K562 (cell line): ENCODE results near the gene MAU2. TPM values are rescaled to one million over a fixed set of nuclear protein-coding genes. Genes with fewer than 3 reads are reported as not detected.

Source experiments
- ESRRA ChIP-seq: fragments of 450-650 bp; IDR thresholded peaks from 2 replicates; pipeline ENCODE4 v1.6.1; 2014; ENCODE audit warnings: low read depth, mild to moderate bottlenecking, moderate library complexity, borderline replicate concordance
- LARP7 ChIP-seq: fragments of 450-650 bp; IDR thresholded peaks from 2 replicates; pipeline ENCODE4 v1.6.1; 2016
- MIER1 ChIP-seq: fragments of 450-650 bp; IDR thresholded peaks from 2 replicates; pipeline ENCODE4 v1.6.1; 2016; ENCODE audit warnings: antibody characterized with exemption, mild to moderate bottlenecking, low read depth
- NBN ChIP-seq: fragments of 450-650 bp; IDR thresholded peaks from 2 replicates; pipeline ENCODE4 v1.6.1; 2016; ENCODE audit warnings: low read depth, mild to moderate bottlenecking
- NR4A1 ChIP-seq, 2 experiments: fragments of 250-450 bp in 1 of 2; fragments of 450-650 bp in 1 of 2; sonication (Bioruptor Pico) in 1 of 2; IDR thresholded peaks; 2 replicates each; pipeline versions ENCODE4 v1.4.0 to v1.6.1; 2016 to 2020; ENCODE audit warnings: mild to moderate bottlenecking in 2 of 2, missing compliant biosample characterization in 1 of 2, missing genetic modification characterization in 1 of 2, moderate library complexity in 1 of 2
- ZNF212 ChIP-seq: fragments of 450-650 bp; formaldehyde crosslinking; IDR thresholded peaks from 2 replicates; pipeline ENCODE4 v1.4.0; 2020; ENCODE audit warnings: mild to moderate bottlenecking
- ZNF717 ChIP-seq: fragments of 250-450 bp; sonication (Bioruptor Pico); IDR thresholded peaks from 2 replicates; pipeline ENCODE4 v1.5.0; 2021
- polyA plus RNA-seq, 8 experiments: library from polyadenylated mRNA; depleted of rRNA in 4 of 8; stranded (reverse) in 5 of 8; unstranded in 3 of 8; fragments of >200 nt; fragmentation: Nextera tagmentation in 2 of 8; fragmentation: Illumina TruSeq in 1 of 8; extraction: Ambion mirVana in 2 of 8; extraction: Trizol in 1 of 8; gene quantifications; 2 replicates each; pipeline versions ENCODE4 v1.2.1 to v1.2.3, GENCODE V29; 2011 to 2014; ENCODE audit warnings: inconsistent platforms in 1 of 8, missing spikeins in 1 of 8
- total RNA-seq, 7 experiments: library from RNA; depleted of rRNA in 6 of 7; stranded (reverse); fragments of >200 nt in 6 of 7; fragmentation: Illumina TruSeq in 2 of 7; extraction: Trizol in 2 of 7; gene quantifications; 2 replicates each; pipeline versions ENCODE4 v1.2.1 to v1.2.3, GENCODE V29; 2011 to 2021; ENCODE audit warnings: low replicate concordance in 1 of 7
- TF ChIP-seq, protein P1 (sequence below): sonication (generic); formaldehyde crosslinking; IDR thresholded peaks from 2 replicates; pipeline ENCODE4 v1.8.1; 2022; ENCODE audit warnings: missing genetic modification reagents
- TF ChIP-seq, protein P2 (sequence below), 2 experiments: fragments of 450-650 bp; IDR thresholded peaks; 2 replicates each; pipeline ENCODE4 v1.6.1; 2016; ENCODE audit warnings: mild to moderate bottlenecking in 2 of 2, borderline replicate concordance in 1 of 2, low read depth in 1 of 2, moderate library complexity in 1 of 2
- TF ChIP-seq, protein P3 (sequence below): sonication (generic); formaldehyde crosslinking; IDR thresholded peaks from 2 replicates; pipeline ENCODE4 v1.8.1; 2023; ENCODE audit warnings: mild to moderate bottlenecking, missing genetic modification reagents

The MAU2 gene
- total and polyA plus RNA-seq, 9 of the 15 experiments (the other 6 are each of a cell fraction or from before 2014, with no cell fraction given): 1.2 to 48.1 (median 19.4) TPM

DNA sequence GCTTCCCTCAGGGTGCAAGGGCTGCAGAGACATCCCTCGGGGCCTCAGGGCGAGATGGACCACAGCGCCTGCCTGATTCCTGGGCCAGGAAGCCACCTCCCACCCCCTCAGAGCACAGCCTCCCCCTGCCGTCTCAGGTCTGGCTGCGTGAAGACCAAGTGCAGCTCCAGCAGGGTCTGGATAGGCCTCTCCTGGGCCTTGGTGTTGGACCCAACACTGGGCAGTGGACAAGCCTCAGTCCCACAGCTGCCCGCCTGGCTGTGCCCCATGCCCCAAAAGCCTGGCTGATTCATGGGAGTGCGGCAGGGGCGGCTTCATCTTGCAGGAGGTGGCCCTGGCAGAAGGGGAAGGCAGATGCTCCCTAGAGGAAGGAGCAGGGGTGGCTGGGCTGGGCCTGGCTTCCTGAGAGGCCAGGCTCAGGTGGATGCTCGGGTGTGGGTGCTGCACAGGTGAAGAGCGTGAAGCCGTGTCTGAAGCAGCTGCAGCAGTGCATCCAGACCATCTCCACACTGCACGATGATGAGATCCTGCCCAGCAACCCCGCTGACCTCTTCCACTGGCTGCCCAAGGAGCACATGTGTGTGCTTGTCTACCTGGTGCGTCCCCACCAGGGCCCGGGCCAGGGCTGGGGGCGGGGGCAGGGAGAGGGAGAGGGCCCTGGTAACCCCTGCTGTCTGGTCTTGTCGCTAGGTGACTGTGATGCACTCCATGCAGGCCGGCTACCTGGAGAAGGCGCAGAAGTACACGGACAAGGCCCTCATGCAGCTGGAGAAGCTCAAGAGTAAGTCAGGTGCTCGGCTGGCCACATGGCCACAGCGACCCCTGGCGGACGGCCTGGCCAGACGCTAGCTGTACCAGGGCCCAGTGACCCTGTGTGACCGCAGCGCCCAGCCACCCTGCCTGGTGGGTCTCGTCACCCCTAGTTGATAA, 21.7 kb downstream of the MAU2 start (continued):
- TF ChIP-seq, protein P1, sequence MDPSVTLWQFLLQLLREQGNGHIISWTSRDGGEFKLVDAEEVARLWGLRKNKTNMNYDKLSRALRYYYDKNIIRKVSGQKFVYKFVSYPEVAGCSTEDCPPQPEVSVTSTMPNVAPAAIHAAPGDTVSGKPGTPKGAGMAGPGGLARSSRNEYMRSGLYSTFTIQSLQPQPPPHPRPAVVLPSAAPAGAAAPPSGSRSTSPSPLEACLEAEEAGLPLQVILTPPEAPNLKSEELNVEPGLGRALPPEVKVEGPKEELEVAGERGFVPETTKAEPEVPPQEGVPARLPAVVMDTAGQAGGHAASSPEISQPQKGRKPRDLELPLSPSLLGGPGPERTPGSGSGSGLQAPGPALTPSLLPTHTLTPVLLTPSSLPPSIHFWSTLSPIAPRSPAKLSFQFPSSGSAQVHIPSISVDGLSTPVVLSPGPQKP (CRISPR knock-in tag): no peak
- TF ChIP-seq NR4A1 (CRISPR knock-in tag; IDR thresholded peaks at IDR 0.05) (no peak), NR4A1 (tag; IDR thresholded peaks at IDR 0.05) (no peak), LARP7 (no peak), ZNF717 (CRISPR knock-in tag) (no peak), ZNF212 (CRISPR knock-in tag) (no peak), NBN (no peak), MIER1 (no peak), ESRRA (0 out of 2 replicates have a peak, but pooled peaks have one; percentile 14)
- TF ChIP-seq, protein P2, sequence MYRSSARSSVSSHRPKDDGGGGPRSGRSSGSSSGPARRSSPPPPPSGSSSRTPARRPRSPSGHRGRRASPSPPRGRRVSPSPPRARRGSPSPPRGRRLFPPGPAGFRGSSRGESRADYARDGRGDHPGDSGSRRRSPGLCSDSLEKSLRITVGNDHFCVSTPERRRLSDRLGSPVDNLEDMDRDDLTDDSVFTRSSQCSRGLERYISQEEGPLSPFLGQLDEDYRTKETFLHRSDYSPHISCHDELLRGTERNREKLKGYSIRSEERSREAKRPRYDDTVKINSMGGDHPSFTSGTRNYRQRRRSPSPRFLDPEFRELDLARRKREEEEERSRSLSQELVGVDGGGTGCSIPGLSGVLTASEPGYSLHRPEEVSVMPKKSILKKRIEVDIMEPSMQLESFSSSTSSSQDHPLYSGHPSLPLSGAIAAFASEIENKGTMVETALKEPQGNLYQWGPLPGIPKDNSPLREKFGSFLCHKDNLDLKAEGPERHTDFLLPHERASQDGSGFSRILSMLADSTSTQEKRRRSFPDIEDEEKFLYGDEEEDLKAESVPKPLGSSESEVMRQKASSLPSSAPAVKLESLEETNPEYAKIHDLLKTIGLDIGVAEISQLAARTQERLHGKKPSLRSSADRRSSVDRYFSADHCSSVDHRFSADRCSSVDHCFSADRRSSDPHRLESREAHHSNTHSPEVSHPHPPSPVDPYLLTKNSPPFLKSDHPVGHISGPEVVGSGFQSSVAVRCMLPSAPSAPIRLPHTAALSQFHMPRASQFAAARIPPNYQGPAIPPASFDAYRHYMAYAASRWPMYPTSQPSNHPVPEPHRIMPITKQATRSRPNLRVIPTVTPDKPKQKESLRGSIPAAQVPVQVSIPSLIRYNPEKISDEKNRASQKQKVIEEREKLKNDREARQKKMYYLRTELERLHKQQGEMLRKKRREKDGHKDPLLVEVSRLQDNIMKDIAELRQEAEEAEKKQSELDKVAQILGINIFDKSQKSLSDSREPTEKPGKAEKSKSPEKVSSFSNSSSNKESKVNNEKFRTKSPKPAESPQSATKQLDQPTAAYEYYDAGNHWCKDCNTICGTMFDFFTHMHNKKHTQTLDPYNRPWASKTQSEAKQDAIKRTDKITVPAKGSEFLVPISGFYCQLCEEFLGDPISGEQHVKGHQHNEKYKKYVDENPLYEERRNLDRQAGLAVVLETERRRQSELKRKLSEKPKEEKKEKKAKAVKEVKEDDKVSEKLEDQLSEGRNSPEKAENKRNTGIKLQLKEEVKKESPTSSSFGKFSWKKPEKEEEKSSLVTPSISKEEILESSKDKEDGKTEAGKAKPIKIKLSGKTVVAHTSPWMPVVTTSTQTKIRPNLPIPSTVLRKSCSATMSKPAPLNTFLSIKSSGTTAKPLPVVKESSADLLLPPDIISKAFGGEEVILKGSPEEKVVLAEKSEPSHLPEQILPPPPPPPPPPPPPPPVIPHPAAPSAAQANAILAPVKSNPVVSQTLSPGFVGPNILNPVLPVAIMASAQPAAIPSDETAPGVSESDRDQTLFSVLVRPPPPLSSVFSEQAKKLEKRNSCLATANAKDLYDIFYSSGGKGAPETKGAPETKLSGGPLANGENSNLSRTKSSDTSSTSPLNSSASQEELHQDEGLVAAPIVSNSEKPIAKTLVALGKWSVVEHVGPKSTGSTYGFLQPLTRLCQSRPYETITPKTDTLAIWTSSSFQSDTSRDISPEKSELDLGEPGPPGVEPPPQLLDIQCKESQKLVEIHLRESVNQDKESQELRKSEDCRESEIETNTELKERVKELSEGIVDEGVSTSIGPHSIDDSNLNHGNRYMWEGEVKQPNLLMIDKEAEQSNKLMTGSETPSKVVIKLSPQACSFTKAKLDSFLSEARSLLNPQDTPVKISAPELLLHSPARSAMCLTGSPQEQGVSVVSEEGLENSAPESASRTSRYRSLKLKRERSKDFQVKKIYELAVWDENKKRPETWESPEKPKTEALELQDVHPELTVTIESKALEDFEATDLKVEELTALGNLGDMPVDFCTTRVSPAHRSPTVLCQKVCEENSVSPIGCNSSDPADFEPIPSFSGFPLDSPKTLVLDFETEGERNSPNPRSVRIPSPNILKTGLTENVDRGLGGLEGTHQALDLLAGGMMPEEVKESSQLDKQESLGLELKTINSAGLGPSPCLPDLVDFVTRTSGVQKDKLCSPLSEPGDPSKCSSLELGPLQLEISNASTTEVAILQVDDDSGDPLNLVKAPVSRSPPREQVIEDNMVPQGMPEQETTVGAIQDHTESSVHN (IDR thresholded peaks at IDR 0.05; ENCODE audit: borderline replicate concordance in 1 of 2, low read depth in 1 of 2): no peak
- TF ChIP-seq, protein P3, sequence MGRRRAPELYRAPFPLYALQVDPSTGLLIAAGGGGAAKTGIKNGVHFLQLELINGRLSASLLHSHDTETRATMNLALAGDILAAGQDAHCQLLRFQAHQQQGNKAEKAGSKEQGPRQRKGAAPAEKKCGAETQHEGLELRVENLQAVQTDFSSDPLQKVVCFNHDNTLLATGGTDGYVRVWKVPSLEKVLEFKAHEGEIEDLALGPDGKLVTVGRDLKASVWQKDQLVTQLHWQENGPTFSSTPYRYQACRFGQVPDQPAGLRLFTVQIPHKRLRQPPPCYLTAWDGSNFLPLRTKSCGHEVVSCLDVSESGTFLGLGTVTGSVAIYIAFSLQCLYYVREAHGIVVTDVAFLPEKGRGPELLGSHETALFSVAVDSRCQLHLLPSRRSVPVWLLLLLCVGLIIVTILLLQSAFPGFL (CRISPR knock-in tag): no peak
